ENCODE data around the gene SRPK1. TPM values are rescaled to one million over a fixed set of nuclear protein-coding genes. Genes with fewer than 3 reads are reported as not detected.

The SRPK1 gene
- total RNA-seq, 2 donors from 2014 or later: 19.7 to 24.2 TPM

DNA sequence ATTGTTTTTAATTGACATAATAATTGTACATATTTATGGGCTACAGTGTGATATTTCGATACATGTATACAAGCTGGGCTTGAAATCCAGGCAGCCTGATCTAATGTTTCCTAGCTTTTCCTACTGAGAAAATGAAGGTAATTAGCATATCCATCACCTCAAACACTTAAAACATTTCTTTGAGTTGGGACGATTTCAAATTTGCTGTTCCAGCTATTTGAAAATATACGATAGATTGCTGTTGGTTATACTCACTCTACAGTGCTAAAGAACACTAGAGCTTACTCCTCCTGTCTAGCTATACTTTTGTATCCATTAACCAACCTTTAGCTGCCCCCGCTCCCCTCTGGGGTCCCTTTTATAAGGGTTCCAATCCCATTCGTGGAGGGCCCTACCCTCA is 111.1 kb downstream of the SRPK1 start:
- H3K9me3 ChIP-seq: no peaks in the 10 kb centered on the region
- TF ChIP-seq, protein P1, sequence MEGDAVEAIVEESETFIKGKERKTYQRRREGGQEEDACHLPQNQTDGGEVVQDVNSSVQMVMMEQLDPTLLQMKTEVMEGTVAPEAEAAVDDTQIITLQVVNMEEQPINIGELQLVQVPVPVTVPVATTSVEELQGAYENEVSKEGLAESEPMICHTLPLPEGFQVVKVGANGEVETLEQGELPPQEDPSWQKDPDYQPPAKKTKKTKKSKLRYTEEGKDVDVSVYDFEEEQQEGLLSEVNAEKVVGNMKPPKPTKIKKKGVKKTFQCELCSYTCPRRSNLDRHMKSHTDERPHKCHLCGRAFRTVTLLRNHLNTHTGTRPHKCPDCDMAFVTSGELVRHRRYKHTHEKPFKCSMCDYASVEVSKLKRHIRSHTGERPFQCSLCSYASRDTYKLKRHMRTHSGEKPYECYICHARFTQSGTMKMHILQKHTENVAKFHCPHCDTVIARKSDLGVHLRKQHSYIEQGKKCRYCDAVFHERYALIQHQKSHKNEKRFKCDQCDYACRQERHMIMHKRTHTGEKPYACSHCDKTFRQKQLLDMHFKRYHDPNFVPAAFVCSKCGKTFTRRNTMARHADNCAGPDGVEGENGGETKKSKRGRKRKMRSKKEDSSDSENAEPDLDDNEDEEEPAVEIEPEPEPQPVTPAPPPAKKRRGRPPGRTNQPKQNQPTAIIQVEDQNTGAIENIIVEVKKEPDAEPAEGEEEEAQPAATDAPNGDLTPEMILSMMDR (IDR thresholded peaks at IDR 0.05): no peak
- H3K27ac ChIP-seq: no peak overlapping the region
- no peak for DNase-seq (ENCODE audit: low spot score)
- H3K4me1 ChIP-seq: peaks cover 0 to 6% of the 10 kb centered on the region in 2 donors
- H3K4me3 ChIP-seq: no peak overlapping the region
- no peaks in the 10 kb centered on the region for H3K36me3 ChIP-seq
- no peaks in the 10 kb centered on the region for H3K27me3 ChIP-seq

DNA sequence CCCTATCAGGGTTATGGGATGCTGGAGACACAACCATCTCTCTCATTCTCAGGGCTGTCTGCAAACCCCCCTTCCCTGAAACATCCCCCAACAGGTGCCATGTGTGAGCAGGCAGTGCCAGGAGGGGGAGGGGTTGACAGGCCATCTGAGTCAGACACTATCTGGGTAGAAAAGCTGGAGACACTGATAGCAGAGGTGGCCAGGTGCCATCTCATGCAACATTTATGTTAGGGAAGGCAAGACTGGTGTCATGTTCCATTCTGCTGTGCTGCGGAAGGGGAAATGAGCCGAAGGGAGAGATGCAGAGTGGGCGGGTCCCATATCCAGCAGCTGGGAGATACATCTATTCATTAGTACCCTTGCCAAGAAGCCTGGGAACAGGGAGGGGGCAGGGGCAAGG is 112.2 kb downstream of the SRPK1 start:
- no peak overlapping the region for H3K4me3 ChIP-seq
- H3K9me3 ChIP-seq: no peaks in the 10 kb centered on the region
- no peak overlapping the region for H3K27ac ChIP-seq
- peaks cover 0 to 6% of the 10 kb centered on the region in 2 donors for H3K4me1 ChIP-seq
- H3K27me3 ChIP-seq: no peaks in the 10 kb centered on the region
- H3K36me3 ChIP-seq: no peaks in the 10 kb centered on the region
- DNase-seq (ENCODE audit: low spot score): no peak
- TF ChIP-seq, protein P1 (IDR thresholded peaks at IDR 0.05): no peak

DNA sequence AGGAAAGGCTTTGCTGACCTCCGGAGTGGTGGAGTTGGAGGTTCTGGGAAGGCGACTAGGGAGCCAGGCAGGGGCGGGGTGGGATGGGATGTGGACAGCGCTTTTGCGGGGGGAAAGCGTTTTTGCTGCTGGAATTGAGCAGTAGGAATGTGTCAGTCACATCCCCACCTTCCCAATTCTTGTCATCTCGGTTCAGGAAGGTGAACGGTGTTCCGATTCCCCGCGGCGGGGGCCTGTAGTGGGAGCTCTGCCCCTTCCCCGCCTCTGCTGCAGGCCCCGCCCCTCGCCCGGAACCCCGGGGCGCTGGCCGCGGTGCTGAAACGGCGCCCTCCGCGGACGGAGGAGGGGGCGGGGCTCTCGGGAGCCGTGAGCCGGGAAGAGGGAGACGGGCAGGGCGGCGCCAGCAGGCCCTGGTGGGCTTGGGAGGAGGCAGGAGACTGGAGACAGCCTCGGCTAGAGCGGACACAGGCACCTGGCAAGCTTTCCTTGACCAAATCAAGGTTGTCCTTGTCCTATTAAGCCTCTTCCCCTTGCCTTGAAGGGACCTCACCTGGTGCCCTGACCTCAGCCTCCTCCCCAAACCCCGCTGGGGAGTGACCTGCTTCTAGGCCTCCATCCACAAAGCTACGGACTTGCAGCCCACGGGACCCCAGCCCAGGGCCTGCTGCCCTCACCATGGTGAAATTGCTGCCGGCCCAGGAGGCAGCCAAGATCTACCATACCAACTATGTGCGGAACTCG is 115.7 kb downstream of the SRPK1 start, which contains the start of gene LHFPL5:
TSS of gene LHFPL5 (plus strand) at position 357 of the 741 bp plus-strand sequence. CDS start at position 676, 319 bp downstream.
- DNase-seq (ENCODE audit: low spot score): no peak
- H3K4me3 ChIP-seq: peak within 1 kb of the TSS in 1 of 2 donors; percentile 24
- TF ChIP-seq, protein P1 (IDR thresholded peaks at IDR 0.05): no peak
- no peaks in the 10 kb centered on the region for H3K36me3 ChIP-seq
- H3K4me1 ChIP-seq: peaks cover 0 to 6% of the 10 kb centered on the region in 2 donors
- no peaks in the 10 kb centered on the region for H3K27me3 ChIP-seq
- no peak within 1 kb of the TSS for H3K27ac ChIP-seq
- no peaks in the 10 kb centered on the region for H3K9me3 ChIP-seq

DNA sequence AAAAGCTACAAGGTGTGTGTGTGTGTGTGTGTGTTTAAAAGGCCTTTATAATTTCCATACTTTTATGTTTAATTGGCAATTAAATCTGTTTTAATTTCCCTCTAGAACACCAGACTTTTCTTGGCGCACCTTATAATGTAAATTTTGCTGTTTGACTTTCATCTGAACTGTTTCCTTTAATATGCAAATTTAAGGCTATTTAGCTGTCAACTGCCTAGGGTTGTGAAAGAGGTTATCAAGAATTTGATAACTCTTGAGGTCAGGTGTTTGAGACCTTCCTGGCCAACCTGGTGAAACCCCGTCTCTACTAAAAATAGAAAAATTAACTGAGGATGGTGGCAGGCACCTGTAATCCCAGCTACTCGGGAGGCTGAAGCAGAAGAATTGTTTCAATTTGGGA is 119.8 kb downstream of the SRPK1 start:
- TF ChIP-seq, protein P1 (IDR thresholded peaks at IDR 0.05): no peak
- Histone ChIP-seq H3K4me1 (peaks cover 0 to 6% of the 10 kb centered on the region in 2 donors), H3K36me3 (no peaks in the 10 kb centered on the region), H3K9me3 (no peaks in the 10 kb centered on the region), H3K27ac (no peak overlapping the region), H3K4me3 (no peak overlapping the region), H3K27me3 (no peaks in the 10 kb centered on the region)
- no peak for DNase-seq (ENCODE audit: low spot score)

DNA sequence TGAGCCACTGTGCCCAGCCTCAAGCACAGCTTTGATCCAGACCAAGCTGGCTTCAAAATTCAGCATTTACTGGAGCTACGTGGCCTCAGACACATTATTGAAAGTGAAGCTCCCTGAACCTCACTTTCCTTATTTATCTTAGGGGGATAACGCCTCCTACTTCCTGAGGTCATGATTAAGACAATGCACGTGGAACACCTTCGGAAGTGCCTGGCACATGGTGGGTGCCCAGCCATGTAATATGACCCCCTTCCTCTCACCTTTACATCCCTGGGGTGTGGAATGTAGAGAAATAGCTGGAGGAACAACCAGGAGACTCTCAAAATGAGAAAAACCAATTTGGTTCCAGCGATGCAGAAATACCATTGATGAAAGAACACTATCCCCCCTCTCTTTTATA is 122.2 kb downstream of the SRPK1 start:
- Histone ChIP-seq H3K9me3 (no peaks in the 10 kb centered on the region), H3K27me3 (no peaks in the 10 kb centered on the region), H3K27ac (no peak overlapping the region), H3K36me3 (no peaks in the 10 kb centered on the region), H3K4me3 (no peak overlapping the region), H3K4me1 (no peaks in the 10 kb centered on the region)
- TF ChIP-seq, protein P1 (IDR thresholded peaks at IDR 0.05): no peak
- no peak for DNase-seq (ENCODE audit: low spot score)

Data from right atrium auricular region (tissue), 2 donors.